IMR-90 (cell line): ENCODE measurements around the gene ITPR3. TPM values are rescaled to one million over a fixed set of nuclear protein-coding genes. Genes with fewer than 3 reads are reported as not detected.

Source experiments
- ATAC-seq: fragments of 200-7000 bp; cut with Tn5 transposase; 2 replicates; pipeline ENCODE4 v1.9.1; 2020; ENCODE audit warnings: low read depth, mild to moderate bottlenecking, moderate library complexity
- BruUV-seq: library from RNA; stranded (reverse); fragments of 400-500 nt; replicated peaks from 2 replicates; lab custom pipeline; 2021; lab: Mats Ljungman, UMichigan
- CTCF ChIA-PET: fragments of 300-600 bp; formaldehyde crosslinking; extraction: SDS; loops from one replicate; lab custom pipeline; 2021; ENCODE audit warnings: antibody characterized with exemption; lab: Yijun Ruan, JAX
- POLR2A ChIA-PET: fragments of 300-600 bp; sonication (Branson Sonifier 250); formaldehyde crosslinking; loops from one replicate; lab custom pipeline; 2022; ENCODE audit warnings: antibody characterized with exemption; ENCODE audit not compliant: unreplicated experiment; lab: Charles Lee
- DNase-seq: peaks from one replicate; pipeline ENCODE4 v3.0.0; 2013
- H2AFZ ChIP-seq: replicated peaks from 2 replicates; pipeline ENCODE3; 2013; ENCODE audit warnings: low read length, mild to moderate bottlenecking; ENCODE audit not compliant: poor library complexity
- H2AK5ac ChIP-seq: 2 replicates; pipeline ENCODE4 v1.6.1; 2013; ENCODE audit warnings: low read depth, low read length, inconsistent platforms
- H2AK9ac ChIP-seq: replicated peaks from 2 replicates; pipeline ENCODE3; 2013; ENCODE audit warnings: mild to moderate bottlenecking, low read depth, low read length, moderate library complexity; ENCODE audit not compliant: poor library complexity
- H2BK120ac ChIP-seq: 2 replicates; pipeline ENCODE4 v1.6.1; 2013; ENCODE audit warnings: low read depth, low read length, inconsistent platforms
- H2BK15ac ChIP-seq: 3 replicates; pipeline ENCODE4 v1.6.1; 2013; ENCODE audit warnings: low read depth, low read length, inconsistent platforms
- H2BK20ac ChIP-seq: 2 replicates; pipeline ENCODE4 v1.6.1; 2013; ENCODE audit warnings: low read depth, mild to moderate bottlenecking, inconsistent platforms, low read length, moderate library complexity
- H2BK5ac ChIP-seq: 2 replicates; pipeline ENCODE4 v1.6.1; 2013; ENCODE audit warnings: mild to moderate bottlenecking, low read depth, low read length, inconsistent platforms; ENCODE audit not compliant: poor library complexity, severe bottlenecking
- H3K14ac ChIP-seq: replicated peaks from 2 replicates; pipeline ENCODE4 v1.6.1; 2013; ENCODE audit warnings: low read depth, low read length, inconsistent platforms
- H3K18ac ChIP-seq: 2 replicates; pipeline ENCODE4 v1.6.1; 2013; ENCODE audit warnings: low read depth, low read length, control low read depth
- H3K23ac ChIP-seq: 2 replicates; pipeline ENCODE4 v1.6.1; 2013; ENCODE audit warnings: low read depth, low read length, inconsistent platforms
- H3K27ac ChIP-seq: 2 replicates; pipeline ENCODE4 v1.5.1; 2013; ENCODE audit warnings: mild to moderate bottlenecking, control low read depth, low read length; ENCODE audit not compliant: insufficient read depth
- H3K27me3 ChIP-seq: 2 replicates; pipeline ENCODE4 v1.6.1; 2013; ENCODE audit warnings: low read length; ENCODE audit not compliant: control insufficient read depth, insufficient read depth
- H3K36me3 ChIP-seq: 2 replicates; pipeline ENCODE4 v1.6.1; 2013; ENCODE audit warnings: low read length, mixed read lengths; ENCODE audit not compliant: control insufficient read depth, insufficient read depth
- H3K4ac ChIP-seq: 2 replicates; pipeline ENCODE4 v1.6.1; 2013; ENCODE audit warnings: low read depth, low read length, inconsistent platforms
- H3K4me1 ChIP-seq: 2 replicates; pipeline ENCODE4 v1.6.1; 2013; ENCODE audit warnings: low read length, mixed read lengths; ENCODE audit not compliant: control insufficient read depth, insufficient read depth
- H3K4me2 ChIP-seq: 2 replicates; pipeline ENCODE4 v1.6.1; 2013; ENCODE audit warnings: low read depth, mild to moderate bottlenecking, control low read depth, low read length, moderate library complexity
- H3K4me3 ChIP-seq: 2 replicates; pipeline ENCODE4 v1.5.1; 2013; ENCODE audit warnings: low read depth, mild to moderate bottlenecking, control low read depth, low read length, moderate library complexity; ENCODE audit not compliant: insufficient read depth
- H3K56ac ChIP-seq: 2 replicates; pipeline ENCODE4 v1.6.1; 2013; ENCODE audit warnings: low read length, inconsistent platforms; ENCODE audit not compliant: insufficient read depth; ENCODE audit errors: extremely low read depth
- H3K79me1 ChIP-seq, 2 experiments: 2 replicates each; pipeline ENCODE4 v1.6.1; 2013; ENCODE audit warnings: low read length in 2 of 2, inconsistent platforms in 1 of 2, low read depth in 1 of 2
- H3K9ac ChIP-seq: 2 replicates; pipeline ENCODE4 v1.6.1; 2013; ENCODE audit warnings: low read depth, low read length, control low read depth
- H3K9me1 ChIP-seq: 2 replicates; pipeline ENCODE4 v1.6.1; 2013; ENCODE audit warnings: low read length, inconsistent platforms; ENCODE audit not compliant: insufficient read depth
- H3K9me3 ChIP-seq: 2 replicates; pipeline ENCODE4 v1.6.1; 2013; ENCODE audit warnings: low read length; ENCODE audit not compliant: control insufficient read depth, insufficient read depth
- H4K20me1 ChIP-seq: 2 replicates; pipeline ENCODE4 v1.6.1; 2013; ENCODE audit warnings: low read length, inconsistent platforms; ENCODE audit not compliant: insufficient read depth
- H4K5ac ChIP-seq: 2 replicates; pipeline ENCODE4 v1.6.1; 2013; ENCODE audit warnings: mild to moderate bottlenecking, low read depth, low read length, control low read depth
- H4K8ac ChIP-seq, 2 experiments: 2 replicates each; pipeline ENCODE4 v1.6.1; 2013; ENCODE audit warnings: low read depth in 2 of 2, low read length in 2 of 2, control low read depth in 1 of 2, inconsistent platforms in 1 of 2
- H4K91ac ChIP-seq: 2 replicates; pipeline ENCODE4 v1.6.1; 2013; ENCODE audit warnings: low read depth, low read length, inconsistent platforms; ENCODE audit not compliant: insufficient read depth
- CEBPB ChIP-seq: IDR thresholded peaks from 2 replicates; pipeline ENCODE4 v1.6.1; 2012; ENCODE audit warnings: low read depth, low read length, improper control_type of control experiment
- CHD1 ChIP-seq: IDR thresholded peaks from 2 replicates; pipeline ENCODE4 v1.6.1; 2012; ENCODE audit warnings: low read depth, low read length, improper control_type of control experiment
- FOS ChIP-seq: fragments of 150-350 bp; IDR thresholded peaks from 2 replicates; pipeline ENCODE4 v1.6.1; 2016; ENCODE audit warnings: low read depth, low read length
- MXI1 ChIP-seq: IDR thresholded peaks from 2 replicates; pipeline ENCODE4 v1.6.1; 2012; ENCODE audit warnings: low read depth, mild to moderate bottlenecking, low read length, moderate library complexity, borderline replicate concordance
- POLR2A ChIP-seq: IDR thresholded peaks from 2 replicates; pipeline ENCODE4 v1.6.1; 2012; ENCODE audit warnings: mild to moderate bottlenecking, low read depth, low read length
- RFX5 ChIP-seq: IDR thresholded peaks from 2 replicates; pipeline ENCODE4 v1.8.0; 2012; ENCODE audit warnings: low read depth, mild to moderate bottlenecking, low read length, moderate library complexity
- SMC3 ChIP-seq: fragments of 150-350 bp; IDR thresholded peaks from 2 replicates; pipeline ENCODE4 v1.6.1; 2016; ENCODE audit warnings: low read depth, mild to moderate bottlenecking, antibody characterized with exemption, low read length, moderate library complexity
- WGBS, 2 experiments: methylation state at CpG; one replicate each; pipeline versions ENCODE4 v1.1.5 to v1.1.7; 2013; ENCODE audit warnings: missing lambda C conversion rate in 2 of 2; ENCODE audit not compliant: insufficient read length in 1 of 2; ENCODE audit errors: extremely low coverage in 2 of 2; 5-methylcytosine and 5-hydroxymethylcytosine counted together
- dilution Hi-C: fragments of 300-500 bp; cut with HindIII; formaldehyde crosslinking; loops from one replicate; pipeline ENCODE4 v1.14.3; 2018; ENCODE audit warnings: low sequenced_read_pairs; ENCODE audit not compliant: unreplicated experiment
- in situ Hi-C: fragments of 300-500 bp; cut with MboI; formaldehyde crosslinking; loops from 3 replicates; pipeline ENCODE4 v1.14.3; 2019; ENCODE audit warnings: low sequenced_read_pairs, inconsistent platforms, mixed read lengths
- intact Hi-C: fragments of 100-400 bp; cut with micrococcal nuclease; formaldehyde crosslinking; loops from 2 replicates; pipeline ENCODE4 v1.10.0; 2022
- polyA plus RNA-seq, 3 experiments: library from polyadenylated mRNA; depleted of rRNA; stranded (reverse); fragments of >200 nt; gene quantifications; 2 replicates each; pipeline ENCODE4 v1.2.3, GENCODE V29; 2012; ENCODE audit warnings: low replicate concordance in 1 of 3
- total RNA-seq: library from RNA; depleted of rRNA; stranded (reverse); fragments of >200 nt; gene quantifications from 2 replicates; pipeline ENCODE4 v1.2.3, GENCODE V29; 2012
- TF ChIP-seq, protein P1 (sequence below): fragments of 150-350 bp; IDR thresholded peaks from 2 replicates; pipeline ENCODE4 v1.6.1; 2016; ENCODE audit warnings: low read depth, mild to moderate bottlenecking, low read length, moderate library complexity, borderline replicate concordance
- TF ChIP-seq, protein P2 (sequence below): conservative IDR thresholded peaks from 2 replicates; pipeline ENCODE4 v1.5.1; 2012; ENCODE audit warnings: mild to moderate bottlenecking, low read depth, low read length, improper control_type of control experiment

ITPR3 gene
- total and polyA plus RNA-seq, 2 of the 4 experiments (the other 2 are of a cell fraction) = 1.6 to 3.7 TPM

DNA sequence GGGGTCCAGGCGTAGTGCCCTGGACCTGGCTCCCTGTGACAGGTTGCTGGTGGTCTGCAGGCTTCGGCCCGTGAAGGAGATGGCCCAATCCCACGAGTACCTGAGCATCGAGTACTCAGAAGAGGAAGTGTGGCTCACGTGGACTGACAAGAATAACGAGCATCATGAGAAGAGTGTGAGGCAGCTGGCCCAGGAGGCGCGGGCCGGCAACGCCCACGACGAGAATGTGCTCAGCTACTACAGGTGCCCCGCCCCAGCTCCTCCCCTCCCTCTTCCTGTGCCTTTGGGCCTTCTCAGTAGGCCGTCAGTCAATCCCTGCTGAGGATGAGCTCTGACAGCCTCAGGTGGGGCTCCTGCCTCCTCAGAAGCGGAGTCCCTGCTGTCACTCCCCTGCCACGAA, 47.8 kb downstream of the ITPR3 start:
- Histone ChIP-seq H3K27me3 (no peaks in the 10 kb centered on the region; the same call in 1 of the 2 replicates), H3K14ac (no peak overlapping the region), H4K20me1 (no peaks in the 10 kb centered on the region), H3K4ac (no peak overlapping the region), H4K91ac (no peak overlapping the region), H2BK120ac (no peak overlapping the region), H3K9me3 (no peaks in the 10 kb centered on the region), H3K4me3 (no peak overlapping the region), H3K4me2 (no peak overlapping the region), H3K9ac (no peak overlapping the region), H2BK5ac (no peak overlapping the region), H3K79me1 (no peaks in the 10 kb centered on the region), H3K27ac (no peak overlapping the region), H4K5ac (no peak overlapping the region), H3K4me1 (peaks cover 9% of the 10 kb centered on the region), H3K23ac (no peak overlapping the region), H2AFZ (no peak overlapping the region), H2AK5ac (no peak overlapping the region), H3K56ac (no peak overlapping the region), H4K8ac (no peak overlapping the region), H3K36me3 (no peaks in the 10 kb centered on the region), H3K18ac (no peak overlapping the region), H3K9me1 (peaks cover 6% of the 10 kb centered on the region; the same call in 1 of the 2 replicates), H2BK15ac (no peak overlapping the region), H2BK20ac (no peak overlapping the region), H2AK9ac (no peak overlapping the region)
- in situ Hi-C loops = no loop called here
- intact Hi-C loops = no loop called here
- BruUV-seq = no TSS peak
- 73% methylated on average over 2 of the region's 17 CpGs; no CpG with 5 or more reads in 1 of the 2 experiments for WGBS, 2 experiments
- DNase-seq (no peak), ATAC-seq (no peak)
- TF ChIP-seq SMC3 = no peak
- no peak for TF ChIP-seq CEBPB
- TF ChIP-seq, protein P1, sequence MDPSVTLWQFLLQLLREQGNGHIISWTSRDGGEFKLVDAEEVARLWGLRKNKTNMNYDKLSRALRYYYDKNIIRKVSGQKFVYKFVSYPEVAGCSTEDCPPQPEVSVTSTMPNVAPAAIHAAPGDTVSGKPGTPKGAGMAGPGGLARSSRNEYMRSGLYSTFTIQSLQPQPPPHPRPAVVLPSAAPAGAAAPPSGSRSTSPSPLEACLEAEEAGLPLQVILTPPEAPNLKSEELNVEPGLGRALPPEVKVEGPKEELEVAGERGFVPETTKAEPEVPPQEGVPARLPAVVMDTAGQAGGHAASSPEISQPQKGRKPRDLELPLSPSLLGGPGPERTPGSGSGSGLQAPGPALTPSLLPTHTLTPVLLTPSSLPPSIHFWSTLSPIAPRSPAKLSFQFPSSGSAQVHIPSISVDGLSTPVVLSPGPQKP = no peak
- no peak for TF ChIP-seq MXI1
- TF ChIP-seq CHD1 = no peak
- no peak for TF ChIP-seq POLR2A
- TF ChIP-seq, protein P2, sequence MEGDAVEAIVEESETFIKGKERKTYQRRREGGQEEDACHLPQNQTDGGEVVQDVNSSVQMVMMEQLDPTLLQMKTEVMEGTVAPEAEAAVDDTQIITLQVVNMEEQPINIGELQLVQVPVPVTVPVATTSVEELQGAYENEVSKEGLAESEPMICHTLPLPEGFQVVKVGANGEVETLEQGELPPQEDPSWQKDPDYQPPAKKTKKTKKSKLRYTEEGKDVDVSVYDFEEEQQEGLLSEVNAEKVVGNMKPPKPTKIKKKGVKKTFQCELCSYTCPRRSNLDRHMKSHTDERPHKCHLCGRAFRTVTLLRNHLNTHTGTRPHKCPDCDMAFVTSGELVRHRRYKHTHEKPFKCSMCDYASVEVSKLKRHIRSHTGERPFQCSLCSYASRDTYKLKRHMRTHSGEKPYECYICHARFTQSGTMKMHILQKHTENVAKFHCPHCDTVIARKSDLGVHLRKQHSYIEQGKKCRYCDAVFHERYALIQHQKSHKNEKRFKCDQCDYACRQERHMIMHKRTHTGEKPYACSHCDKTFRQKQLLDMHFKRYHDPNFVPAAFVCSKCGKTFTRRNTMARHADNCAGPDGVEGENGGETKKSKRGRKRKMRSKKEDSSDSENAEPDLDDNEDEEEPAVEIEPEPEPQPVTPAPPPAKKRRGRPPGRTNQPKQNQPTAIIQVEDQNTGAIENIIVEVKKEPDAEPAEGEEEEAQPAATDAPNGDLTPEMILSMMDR = no peak
- TF ChIP-seq FOS = no peak
- TF ChIP-seq RFX5 = no peak
- dilution Hi-C loops = no loop called here
- POLR2A ChIA-PET = no interaction called here
- CTCF ChIA-PET = no interaction called here
